Esophagus muscularis mucosa (tissue), 3 donors: ENCODE data around the gene SFTPB.

Experiments used
- CTCF ChIP-seq, 3 experiments: fragments of 200-600 bp in 2 of 3; fragments of 450-650 bp in 1 of 3; sonication (generic) in 2 of 3; IDR thresholded peaks; one replicate each; pipeline ENCODE4 v1.5.1; 2017 to 2019; ENCODE audit warnings: antibody characterized with exemption in 3 of 3, mild to moderate bottlenecking in 2 of 3, moderate library complexity in 1 of 3
- POLR2AphosphoS5 ChIP-seq, 2 donors: sonication (generic); formaldehyde crosslinking; IDR thresholded peaks; one replicate each; pipeline ENCODE4 v1.6.1; 2017; ENCODE audit warnings: antibody characterized with exemption in 2 of 2

GRCh38 chr2:85684380-85684779, 16.4 kb upstream of the SFTPB start:
- TF ChIP-seq CTCF (IDR thresholded peaks at IDR 0.05): no peak
- TF ChIP-seq POLR2AphosphoS5 (IDR thresholded peaks at IDR 0.05): no peak
